HG03103 (cell line): ENCODE data around the gene LINGO1.

Source experiments
- ATAC-seq: cut with Tn5 transposase; IDR thresholded peaks from one replicate; pipeline ENCODE4 v1.9.1; 2021; ENCODE audit warnings: low read depth; ENCODE audit not compliant: unreplicated experiment

The LINGO1 gene

DNA sequence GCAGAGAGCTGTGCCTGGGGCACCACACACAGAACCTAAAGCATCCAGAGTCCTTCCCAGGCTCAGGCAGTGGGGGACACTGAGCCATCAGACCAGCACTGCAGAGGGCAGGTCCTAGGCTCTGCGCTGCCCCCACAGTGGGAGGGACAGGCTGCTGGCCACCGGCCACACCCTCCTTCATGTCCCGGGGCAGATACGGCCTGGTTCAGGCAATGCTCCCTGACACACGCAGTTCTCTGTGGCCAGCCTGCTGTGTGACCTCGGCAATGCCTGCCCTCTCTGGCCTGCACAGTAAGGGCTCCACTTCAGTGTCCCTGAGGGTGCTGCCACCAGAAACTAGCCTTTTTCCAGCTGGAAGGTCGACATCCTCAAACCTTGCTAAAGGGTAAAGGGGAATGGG lies 12.4 kb downstream of the LINGO1 start:
- ATAC-seq = no peak

DNA sequence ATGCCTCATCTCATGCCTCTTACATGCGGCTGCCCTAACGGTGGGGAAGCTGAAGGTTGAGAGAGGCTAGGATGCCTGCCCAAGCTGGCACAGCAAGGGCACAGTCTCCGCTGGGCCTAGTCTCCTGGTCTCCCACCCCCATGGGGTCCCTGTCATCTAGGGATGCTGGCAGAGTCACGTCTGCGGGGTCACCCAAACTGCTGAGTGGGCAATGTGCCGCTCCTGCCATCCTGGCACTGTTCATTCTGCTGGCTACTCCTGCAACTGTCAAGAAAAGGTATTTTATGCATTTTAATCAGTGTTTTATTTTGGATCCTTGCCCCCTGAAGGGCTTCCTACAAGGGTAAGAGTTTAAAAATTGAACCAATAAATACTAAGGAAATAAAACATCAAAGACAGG lies 12.8 kb downstream of the LINGO1 start:
- ATAC-seq = no peak

DNA sequence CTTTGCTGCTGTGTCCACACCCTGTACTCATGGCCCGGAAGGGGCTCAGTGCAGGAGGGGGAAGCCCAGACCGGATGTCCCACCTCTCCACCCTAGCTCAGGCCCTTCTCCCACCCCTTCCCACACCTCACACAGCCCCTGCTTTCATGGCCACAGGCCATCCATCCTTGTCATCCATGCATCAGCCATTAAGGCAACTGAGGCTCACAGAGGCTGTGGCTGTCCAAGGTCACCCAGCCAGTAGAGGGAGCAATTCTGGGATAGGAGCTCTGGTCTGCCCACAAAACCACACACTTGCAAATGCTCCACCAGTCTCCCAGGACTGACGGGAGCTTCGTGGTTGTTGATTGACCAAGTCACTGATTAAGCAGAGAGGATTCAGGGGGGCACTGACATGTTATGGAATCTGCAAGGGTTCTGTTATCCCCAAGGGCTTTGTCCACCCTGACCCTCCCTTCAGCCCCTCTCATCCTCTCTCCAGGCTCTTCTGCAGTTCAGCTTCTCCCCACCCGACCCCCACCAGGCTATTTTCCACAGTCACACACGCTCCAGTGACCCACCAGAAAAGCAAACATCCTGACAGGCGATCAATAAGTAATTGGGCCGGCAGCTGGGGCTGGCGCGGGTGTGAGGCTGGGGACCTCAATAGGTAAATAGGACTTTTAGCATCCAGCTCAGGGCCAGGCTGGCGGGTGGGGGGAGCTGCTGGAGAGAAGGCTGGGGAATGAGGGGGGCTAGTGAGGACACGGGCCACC lies 15.1 kb downstream of the LINGO1 start:
- no peak for ATAC-seq

DNA sequence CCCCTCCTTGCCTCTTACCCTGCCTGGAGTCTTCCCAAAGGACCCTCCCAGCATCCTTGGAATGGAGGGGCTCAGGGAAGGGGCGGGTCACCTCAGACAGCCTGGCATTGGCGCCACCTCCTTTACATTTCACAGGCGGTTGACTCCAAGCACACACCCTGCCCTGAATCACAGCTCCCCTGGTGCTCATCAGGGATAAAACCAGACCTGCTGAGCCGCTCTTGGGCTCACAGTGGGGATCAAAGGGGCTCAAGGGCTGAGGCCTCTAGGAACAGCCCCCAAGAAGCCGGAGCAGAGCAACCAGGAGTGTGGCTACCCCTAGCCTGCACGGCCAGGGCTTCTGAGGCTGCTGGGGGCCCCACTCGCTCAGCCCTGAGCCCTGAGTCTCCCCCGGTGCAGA lies 16.6 kb downstream of the LINGO1 start:
- ATAC-seq = no peak

DNA sequence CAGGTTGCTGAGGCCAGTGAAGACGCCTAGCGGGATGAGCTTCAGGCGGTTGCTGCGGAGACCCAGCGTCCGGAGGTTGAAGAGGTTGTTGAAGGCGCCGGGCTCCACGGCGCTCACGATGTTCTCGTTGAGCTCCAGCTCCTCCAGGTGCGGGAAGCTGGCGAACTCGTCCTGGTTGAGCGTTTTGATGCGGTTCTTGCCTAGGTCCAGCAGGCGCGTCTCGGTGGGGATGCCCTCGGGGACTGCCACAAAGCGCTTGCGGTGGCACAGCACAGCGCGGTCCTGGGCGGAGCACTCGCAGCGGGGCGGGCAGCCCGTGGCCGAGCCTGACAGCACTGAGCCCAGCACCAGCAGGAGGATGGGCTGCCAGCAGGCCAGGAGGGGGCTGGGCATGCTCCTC lies 17.2 kb downstream of the LINGO1 start:
- ATAC-seq = no peak

DNA sequence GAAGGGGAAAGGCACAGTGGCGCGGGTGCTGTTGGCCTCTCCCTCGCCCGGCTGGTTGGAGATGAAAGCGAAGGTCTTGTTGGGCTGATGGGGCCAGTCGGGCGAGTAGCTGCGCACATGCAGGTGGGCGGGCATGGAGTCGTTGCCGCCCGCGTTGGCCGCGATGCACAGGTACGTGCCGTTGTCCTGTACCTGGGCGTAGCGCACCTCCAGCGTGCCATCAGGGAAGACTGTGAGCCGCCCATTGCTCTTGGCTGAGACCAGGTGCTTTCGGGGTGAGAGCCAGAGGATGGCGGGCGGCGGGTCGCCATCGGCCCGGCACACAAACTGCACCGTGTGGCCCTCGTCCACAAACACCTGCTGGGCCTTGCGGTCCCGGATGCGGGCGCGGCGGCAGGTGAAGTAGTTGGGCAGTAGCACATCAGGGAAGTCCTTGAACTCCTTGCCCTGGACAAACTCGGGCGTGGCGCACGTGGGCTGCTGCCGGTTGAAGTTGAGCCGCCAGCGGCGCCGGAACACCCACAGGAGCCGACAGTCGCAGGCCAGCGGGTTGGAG lies 18.4 kb downstream of the LINGO1 start:
- no peak for ATAC-seq

DNA sequence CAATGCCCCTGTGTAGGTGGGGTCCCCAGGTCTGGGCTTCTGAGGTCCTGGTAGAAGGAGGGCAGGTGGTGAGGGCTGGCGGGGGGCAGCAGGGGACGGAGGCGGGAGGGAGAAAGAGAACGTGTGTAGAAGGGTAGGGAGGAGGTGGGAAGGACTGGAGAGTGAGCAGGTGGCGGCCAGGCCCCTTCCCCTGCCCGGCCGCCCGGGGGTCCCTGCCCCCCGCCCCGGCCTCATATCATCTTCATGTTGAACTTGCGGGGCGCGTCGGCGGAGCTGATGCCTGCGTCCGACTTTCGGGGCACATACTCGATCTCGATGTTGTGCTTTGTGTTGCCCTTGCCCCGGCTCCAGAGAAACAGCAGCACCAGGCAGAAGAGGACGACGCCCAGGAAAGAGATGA lies 18.9 kb downstream of the LINGO1 start:
- no peak for ATAC-seq

DNA sequence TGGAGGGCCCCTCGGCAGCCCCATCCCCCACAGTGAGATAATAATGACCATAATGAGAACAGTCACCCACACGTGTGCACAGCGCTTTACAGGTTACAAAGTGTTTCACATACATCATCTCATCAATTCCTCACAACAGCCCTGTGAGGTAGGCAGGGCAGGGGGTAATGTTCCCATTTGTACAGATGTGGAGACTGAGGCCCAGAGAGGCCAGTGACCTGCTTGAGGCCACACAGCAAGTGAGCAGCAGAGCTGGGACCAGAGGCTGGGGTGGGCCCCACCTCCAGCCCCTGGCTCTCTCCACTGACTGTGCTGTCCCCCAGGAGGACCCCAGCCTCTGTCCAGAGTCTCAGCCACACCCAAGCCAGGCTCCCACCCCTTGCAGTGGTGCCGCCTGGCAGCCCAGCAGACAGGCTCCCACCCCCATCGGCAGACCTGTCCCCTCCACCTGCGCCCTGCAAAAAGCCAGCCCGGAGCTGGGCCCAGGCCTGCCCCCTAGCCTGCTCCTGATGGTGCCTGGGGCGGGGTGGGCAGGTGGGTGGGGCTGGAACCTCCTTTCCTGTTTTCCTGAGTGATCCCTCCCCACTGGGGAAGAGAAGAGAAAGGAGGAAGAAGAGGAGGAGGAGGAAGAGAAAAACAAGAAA lies 19.6 kb downstream of the LINGO1 start:
- no peak for ATAC-seq

DNA sequence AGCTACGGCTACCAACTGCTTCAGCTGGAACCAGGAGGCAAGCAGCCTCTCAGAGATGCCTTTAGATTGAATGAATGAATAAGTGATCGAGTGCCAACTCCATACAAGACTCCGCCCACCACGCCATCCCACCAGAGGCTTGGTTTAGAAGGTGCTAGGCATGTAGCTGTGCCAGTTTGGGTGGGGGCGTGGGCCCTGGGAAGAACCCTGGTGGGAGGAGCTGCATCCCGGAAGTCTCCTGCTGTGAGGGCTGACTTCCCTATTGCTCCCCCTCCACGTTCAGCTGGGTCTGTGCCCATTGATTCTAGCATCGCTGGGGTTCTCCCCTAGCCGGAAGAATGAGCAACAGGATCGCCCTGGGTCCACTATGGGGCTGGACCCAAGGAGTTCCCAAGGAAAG lies 20.9 kb downstream of the LINGO1 start:
- ATAC-seq = no peak

DNA sequence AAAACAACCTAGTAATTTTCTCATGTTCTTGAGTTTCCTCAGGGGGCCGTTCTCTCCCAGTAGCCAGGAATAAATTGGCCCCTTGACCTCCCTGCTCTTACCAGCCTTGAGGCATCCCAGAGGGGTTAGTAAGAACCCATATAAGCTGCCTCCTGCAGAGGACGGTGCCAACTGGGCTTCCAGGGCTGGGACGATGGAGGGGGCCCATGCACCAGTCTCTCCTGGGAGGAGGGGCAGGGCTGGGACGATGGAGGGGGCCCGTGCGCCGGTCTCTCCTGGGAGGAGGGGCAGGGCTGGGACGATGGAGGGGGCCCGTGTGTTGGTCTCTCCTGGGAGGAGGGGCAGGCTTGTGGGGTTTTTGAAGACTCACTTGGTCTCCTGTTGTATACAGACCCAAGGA lies 22.0 kb downstream of the LINGO1 start:
- no peak for ATAC-seq

DNA sequence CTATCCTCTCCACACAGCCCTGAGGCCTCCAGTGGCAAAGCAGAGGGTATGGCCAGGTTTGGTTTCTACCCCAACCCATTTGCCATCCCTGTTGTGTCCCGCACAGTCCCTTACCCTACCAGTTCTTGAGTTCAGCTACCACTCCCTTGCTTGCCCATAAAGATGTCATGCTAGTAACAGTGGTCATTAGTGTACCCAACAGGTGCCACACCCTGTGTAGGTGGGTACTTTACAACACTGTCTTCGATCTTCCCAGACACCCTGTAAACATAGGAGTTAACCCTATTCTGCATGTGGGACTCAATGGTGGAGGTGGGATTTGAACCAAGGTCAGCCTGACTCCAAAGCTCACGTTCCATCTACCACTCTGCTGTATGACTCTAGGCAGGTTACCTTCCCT lies 23.2 kb downstream of the LINGO1 start:
- no peak for ATAC-seq

DNA sequence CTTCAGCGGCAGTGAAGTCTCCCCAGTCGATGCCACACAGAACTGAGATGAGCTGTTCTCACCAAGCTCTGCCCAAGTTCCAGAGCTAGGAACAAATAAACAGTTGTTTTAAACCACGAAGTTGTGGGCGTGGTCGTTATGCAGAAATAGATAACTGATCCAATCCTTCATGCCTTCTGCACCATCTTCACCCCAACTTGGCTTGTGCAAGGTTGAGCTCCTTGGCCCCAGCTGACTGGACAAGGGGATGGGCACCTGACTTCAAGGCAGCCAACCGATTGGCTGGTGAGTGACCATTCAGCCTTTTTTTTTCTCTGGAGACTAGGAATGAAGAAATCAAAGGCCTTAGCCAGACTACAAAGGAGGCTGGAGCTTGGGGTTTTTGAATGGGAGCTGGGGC lies 23.9 kb downstream of the LINGO1 start:
- no peak for ATAC-seq

DNA sequence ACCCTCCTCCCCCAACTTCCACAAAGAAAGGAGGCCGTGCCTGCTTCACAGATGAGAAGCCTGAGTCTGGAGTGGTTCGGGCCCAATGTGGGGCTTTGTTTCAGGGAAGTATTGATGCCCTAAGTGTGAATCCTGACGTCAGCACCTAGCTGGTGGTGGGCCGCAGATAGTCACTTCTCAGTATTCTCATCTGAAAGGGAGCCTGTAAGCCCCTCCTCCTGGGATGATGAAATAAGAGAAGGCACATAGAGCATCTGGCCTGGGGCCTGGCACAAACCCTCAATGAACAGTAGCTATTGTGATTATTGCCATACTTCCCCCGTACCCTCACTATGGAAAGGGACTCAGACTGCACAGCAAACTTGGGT lies 24.8 kb downstream of the LINGO1 start:
- ATAC-seq = no peak

DNA sequence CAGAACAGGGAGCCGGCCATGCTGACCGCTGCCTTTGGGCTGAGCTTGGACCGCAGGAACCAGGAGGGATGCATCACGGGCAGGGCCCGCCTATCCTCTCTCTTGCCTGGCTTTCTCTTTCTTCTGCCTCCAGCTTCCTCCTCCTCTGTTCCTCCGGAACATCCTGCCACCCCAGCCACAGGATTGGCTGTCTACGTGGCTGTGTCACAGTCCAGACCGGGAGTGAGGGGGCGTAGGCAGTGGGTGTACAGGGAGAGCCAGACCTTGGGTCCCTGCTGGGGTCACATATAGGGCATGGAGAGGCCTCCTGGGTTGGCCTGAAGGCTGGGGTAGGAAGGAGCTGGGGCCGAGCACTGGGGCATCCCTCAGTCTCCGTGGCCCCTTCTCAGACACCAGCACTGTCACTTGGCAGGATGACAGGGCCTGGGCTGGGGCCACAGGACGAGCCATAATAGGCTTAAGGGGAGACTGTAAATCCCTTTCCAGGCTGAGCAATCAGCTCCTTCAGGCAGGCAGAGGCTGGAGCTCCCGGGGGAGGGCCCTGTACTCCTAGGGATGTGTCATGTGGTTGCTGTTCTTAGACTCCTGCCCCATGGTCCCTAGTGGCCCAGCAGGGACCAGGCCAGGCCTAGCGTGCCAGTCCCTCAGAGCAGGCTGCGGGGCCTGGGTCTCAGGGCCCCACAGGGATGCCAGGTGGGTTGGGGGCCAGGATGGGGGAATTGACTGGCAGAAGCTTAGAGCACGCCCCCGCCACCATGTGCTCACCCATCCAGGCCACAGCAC lies 25.4 kb downstream of the LINGO1 start:
- no peak for ATAC-seq

DNA sequence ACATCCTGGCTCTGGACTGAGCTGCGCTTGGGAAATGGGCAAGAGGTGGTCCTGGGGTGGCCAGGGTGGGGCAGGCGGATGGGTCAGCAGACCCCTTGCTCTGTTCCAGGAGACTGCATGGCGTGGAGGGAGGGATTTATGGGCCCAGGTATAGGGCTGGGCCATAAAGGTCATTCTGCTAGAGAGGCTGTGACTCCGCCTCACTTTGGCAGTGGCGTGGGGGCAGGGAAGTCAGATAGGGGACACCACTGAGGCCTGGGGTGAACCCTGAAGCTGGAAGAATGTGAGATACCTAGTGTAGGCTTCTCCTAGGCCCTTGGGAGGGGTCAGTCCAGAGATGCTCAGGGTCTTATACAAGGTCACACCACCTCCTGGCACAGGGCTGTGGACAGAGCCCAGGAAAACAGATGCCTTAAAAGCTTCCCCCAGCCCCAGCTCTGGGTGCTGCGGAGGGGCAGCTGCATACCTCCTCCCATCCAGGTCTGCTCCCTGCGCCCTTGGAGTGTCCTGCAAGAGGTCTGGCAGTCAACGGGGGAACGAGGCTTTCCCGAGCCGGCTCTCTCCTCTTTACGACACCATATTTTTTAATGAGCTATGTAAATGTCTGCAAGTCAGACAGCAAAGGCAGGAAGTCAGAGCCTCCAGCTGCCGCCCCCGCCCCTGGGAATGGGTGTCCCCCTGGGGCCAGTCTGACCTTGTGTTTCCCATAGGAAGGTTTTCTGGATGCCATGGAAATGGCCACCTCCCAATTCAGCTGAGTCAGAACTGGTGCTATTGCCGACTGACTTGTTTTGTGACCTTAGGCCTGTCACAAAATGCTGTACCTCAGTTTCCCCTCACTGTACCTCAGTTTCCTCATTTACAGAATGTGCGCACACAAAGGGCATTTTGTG lies 26.3 kb downstream of the LINGO1 start:
- no peak for ATAC-seq

DNA sequence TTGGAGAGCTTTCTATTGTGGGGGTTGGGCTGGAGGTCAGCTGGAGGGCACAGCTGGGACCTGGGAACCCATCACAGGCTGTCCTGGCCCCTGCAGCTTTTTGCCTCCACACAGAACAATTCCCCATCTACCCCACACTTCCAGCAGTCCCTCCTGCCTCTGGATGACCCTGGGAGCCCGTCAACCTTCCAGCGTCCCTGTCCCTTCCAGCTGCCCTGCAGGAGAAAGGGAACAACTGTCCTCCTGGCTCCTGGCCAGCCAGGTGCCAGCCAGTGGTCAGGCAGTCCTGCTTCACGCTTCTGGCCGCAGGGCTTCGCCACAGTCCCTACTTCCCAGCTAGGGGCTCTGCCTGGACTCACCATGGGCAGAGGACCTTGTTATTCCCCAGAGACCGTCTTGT lies 27.2 kb downstream of the LINGO1 start:
- no peak for ATAC-seq

DNA sequence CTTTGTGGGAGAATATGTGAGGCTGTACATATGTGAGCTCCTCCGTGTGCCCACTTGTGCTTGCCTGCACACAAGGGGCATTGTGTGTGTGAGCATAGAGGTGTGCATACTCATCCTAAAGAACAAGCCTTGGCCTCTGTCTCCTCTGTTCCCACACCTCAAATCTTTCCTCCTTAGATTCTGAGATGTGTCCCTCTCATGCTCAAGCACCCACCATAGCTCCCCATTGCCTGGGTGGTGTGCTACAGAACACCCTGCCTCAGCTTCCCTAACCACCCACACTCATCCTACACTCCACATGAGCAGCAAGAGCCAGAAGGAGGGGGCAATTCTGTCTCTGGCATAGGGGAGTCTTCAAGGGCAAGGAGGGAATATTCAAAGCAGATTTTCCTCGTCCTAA lies 27.7 kb downstream of the LINGO1 start:
- no peak for ATAC-seq

DNA sequence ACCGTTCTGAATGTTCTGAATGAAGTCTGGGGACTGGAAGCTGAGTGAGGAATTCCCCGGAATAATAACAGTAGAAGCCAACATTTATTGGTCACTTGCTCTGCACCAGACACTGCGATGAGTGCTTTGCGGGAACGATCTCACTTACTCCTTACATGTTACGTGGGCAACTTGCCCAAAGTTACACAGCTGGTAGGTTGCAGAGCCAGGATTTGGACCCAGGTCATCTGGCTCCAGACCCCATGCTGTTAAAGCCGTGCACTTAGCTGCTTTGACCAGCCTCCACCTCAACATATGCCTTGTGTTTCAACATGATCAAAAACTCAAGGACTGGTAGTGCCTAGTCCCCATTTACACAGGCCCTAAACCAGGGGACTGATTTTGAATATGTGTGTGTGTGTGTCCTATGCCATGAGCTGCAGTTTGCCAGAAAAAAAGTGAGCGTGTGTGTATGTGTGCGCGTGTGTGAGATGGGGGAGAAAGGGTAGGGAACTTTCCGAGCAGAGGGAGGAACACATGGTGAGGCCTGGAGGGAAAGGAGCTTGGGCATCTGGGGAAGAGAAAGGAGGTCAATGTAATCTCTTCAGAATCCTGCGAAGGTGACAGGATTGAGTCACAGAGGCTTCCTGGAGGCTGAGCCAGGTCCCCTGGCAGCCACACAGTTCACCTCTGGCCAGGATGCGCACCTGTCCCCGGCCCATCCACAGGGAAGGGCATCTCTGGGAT lies 28.9 kb downstream of the LINGO1 start:
- no peak for ATAC-seq

DNA sequence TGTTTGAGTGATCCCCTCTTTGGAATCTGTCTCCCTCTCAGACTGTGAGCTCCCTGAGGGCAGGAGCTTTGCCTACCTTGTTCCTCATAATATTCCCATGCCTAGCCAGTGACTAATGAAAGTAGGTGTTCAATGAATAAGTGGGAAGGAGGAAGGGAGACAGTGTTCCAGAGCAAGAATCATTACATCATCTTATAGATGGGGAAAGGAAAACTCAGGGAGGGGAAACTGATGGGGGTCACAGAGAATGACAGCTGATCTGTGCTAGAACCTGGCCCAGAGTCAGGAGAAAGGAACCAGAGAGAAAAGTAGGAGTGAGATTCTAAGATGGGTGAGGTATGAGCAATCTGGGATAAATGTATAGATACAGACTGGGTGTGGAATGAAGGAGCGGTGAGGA lies 29.9 kb downstream of the LINGO1 start:
- ATAC-seq = no peak

DNA sequence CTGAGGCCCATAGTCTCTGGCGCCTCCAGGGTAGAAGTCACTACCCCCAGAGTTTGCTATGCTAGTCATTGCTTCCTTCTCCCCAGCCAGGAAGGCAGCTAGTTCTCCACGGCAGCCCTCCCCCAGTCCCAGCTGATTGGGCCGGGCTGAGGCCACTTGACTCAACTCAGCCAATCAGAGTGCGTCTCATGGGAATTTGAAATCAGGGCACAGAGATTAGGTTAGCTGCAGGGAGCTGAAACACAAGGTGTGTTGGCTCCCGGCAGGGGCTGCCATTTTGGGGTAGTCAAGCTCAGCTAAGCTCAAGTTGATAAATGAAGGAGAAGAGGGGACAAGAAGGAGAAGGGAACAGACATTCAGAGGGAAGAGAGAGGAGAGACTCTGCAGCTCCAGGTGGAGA lies 32.8 kb downstream of the LINGO1 start:
- ATAC-seq = no peak
